GM12891 (cell line): Measurements from ENCODE around the gene RBM19.

Source experiments
- POLR2A ChIP-seq: IDR thresholded peaks from 2 replicates; pipeline ENCODE4 v1.6.1; 2011; ENCODE audit warnings: low read depth, low read length, control low read depth
- POLR2AphosphoS5 ChIP-seq: IDR thresholded peaks from 2 replicates; pipeline ENCODE4 v1.6.1; 2011; ENCODE audit warnings: low read depth, low read length, control low read depth
- TAF1 ChIP-seq: IDR thresholded peaks from 2 replicates; pipeline ENCODE4 v1.6.1; 2011; ENCODE audit warnings: low read depth, low read length, control low read depth

DNA sequence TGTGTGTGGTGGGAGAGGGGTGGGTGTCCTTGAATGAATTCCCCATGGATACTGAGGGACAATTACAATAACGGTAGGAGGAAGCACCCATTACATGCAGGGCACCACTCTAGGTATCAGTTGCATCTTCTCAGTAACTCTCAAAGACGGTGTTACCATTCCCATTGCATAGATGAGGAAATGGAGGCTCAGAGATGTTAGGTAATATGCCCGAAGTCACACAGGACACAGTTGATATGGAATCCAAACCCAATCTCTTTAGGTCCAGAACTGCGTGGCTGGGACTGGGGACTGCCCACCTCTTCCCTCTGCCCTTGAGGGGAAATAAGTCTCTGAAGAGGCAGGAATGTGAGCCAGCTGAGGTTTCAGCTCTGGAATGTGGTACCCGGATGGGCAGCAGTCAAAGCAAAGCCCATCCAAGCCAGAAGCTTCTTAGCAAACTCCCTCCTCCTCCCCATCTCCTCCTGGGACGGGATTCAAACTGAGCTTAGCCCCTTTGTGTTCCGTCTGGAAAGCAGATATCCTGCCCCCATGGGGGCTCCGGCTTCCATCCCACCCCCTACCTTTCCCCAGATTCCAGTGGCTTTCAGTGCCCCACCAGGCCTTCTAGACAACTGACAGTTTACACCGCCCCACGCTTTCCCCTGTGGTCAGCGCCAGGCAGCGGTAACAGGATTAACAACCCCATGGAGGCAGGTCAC, 187.5 kb downstream of the RBM19 start:
- no peak for TF ChIP-seq POLR2A
- no peak for TF ChIP-seq POLR2AphosphoS5
- no peak for TF ChIP-seq TAF1
